Testis (tissue), 2 donors: ENCODE results near the gene RFXANK.

ENCODE experiments used
- CTCF ChIP-seq, 3 experiments: fragments of 450-650 bp in 2 of 3; fragments of 200-600 bp in 1 of 3; sonication (generic) in 1 of 3; IDR thresholded peaks; one replicate each; pipeline ENCODE4 v1.5.1; 2016 to 2019; ENCODE audit warnings: antibody characterized with exemption in 3 of 3, mild to moderate bottlenecking in 2 of 3, moderate library complexity in 1 of 3
- POLR2A ChIP-seq: fragments of 450-650 bp; IDR thresholded peaks from one replicate; pipeline ENCODE4 v1.6.1; 2017; ENCODE audit warnings: antibody characterized with exemption, mild to moderate bottlenecking, moderate library complexity

GRCh38 chr19:19154768-19155494 lies 37.1 kb upstream of the RFXANK start:
- TF ChIP-seq CTCF (IDR thresholded peaks at IDR 0.05) (no peak), POLR2A (no peak)
